ENCODE measurements around the gene APBB2. TPM values are rescaled to one million over a fixed set of nuclear protein-coding genes. Genes with fewer than 3 reads are reported as not detected.
"Not testable (repeated sequence)": the region's sequence is repeated elsewhere in the genome, so short reads cannot be mapped to it uniquely, and the experiment has no call there.

Gene APBB2
- total RNA-seq, 1 donor from 2014 or later, result 7.6 TPM

GRCh38 chr4:40840985-40841571 lies 373.3 kb downstream of the APBB2 start:
- intact Hi-C loops (cut with micrococcal nuclease), result loop anchor here (1.0 to 10.0 kb wide), 11 partner anchors 15 to 1369 kb away; partner anchors contain the start of genes N4BP2, PDS5A and UBE2K

DNA sequence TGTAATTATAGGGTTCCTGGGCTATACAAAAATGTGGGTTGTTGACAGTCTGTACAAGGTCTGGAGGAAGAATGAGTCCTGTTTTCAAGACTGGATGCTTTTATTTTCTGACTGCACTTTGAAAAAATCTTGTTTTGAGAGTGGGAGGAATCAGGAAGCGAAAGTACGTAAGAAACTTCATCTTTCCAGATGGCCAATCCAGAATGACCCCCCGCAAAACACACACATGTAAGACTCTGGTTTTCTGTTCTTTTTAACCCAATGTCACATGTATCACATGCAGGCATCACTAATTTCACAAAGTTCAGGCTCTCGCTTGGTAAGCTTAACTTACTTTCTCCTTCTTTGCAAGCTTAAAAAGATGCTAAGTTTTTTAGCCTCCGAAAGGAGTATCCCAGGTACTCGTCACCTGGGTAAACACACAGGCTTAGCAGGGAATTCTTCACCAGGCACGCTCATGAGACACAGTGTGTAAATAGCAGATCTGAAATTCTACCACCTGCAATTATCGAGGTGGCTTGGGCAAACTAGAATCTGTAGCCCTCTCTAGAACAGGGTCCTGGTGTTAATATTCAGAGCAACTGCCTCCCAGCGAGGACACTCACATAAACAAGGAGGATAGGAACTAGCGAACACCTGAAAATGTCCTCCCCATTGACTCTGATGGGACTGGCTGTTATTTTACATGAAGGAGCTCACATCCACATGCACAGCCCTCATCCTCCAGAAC lies 373.9 kb downstream of the APBB2 start:
- intact Hi-C loops (cut with micrococcal nuclease), result loop anchor here (5.0 to 10.0 kb wide), 7 partner anchors 288 to 1368 kb away; partner anchors contain the start of genes N4BP2, PDS5A and UBE2K

- intact Hi-C loops (cut with micrococcal nuclease), result no loop called here
These were observed 375.6 kb downstream of the APBB2 start for GRCh38 chr4:40838742-40839141.

- intact Hi-C loops (cut with micrococcal nuclease), result no loop called here
These were observed 377.1 kb downstream of the APBB2 start for GRCh38 chr4:40837094-40837870.

DNA sequence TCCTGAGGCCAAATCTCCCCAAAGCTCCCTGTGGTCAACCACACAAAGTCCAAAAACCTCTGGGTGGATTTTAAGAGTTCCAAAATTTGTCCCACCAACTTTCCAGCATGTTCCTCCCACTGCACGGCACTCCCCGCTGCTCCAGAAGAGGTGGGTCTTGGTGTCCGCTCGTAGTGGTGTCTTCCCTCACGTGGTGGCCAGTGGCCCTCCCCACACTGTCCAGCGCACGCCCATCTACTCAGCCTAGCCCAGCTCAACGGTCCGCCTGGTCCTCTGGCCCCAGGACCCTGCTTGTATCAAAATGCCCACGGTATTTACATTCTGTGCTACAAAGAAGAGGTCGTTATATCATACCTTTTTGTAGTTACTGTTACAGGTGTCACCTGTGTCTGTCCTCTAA lies 381.1 kb downstream of the APBB2 start:
- intact Hi-C loops (cut with micrococcal nuclease), result no loop called here

DNA sequence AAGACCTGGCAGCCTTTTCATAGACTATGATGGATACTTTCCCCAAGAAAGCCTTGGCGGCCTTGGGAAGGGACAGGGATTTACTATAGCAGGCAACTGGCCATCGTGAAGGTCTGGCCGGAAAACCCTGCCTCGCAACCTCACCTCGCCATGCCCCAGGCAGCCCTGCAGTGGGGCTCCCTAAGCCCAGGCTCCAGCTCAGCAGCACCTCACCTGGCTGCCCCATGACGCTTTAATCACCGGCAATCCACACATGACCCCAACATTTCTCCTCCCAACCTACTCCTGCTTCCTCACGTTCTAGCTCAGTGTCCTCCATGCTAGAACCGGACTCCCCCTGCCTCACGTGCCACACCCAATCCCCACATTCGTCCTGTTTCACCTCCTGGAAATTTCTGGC lies 382.2 kb downstream of the APBB2 start:
- intact Hi-C loops (cut with micrococcal nuclease), result no loop called here

DNA sequence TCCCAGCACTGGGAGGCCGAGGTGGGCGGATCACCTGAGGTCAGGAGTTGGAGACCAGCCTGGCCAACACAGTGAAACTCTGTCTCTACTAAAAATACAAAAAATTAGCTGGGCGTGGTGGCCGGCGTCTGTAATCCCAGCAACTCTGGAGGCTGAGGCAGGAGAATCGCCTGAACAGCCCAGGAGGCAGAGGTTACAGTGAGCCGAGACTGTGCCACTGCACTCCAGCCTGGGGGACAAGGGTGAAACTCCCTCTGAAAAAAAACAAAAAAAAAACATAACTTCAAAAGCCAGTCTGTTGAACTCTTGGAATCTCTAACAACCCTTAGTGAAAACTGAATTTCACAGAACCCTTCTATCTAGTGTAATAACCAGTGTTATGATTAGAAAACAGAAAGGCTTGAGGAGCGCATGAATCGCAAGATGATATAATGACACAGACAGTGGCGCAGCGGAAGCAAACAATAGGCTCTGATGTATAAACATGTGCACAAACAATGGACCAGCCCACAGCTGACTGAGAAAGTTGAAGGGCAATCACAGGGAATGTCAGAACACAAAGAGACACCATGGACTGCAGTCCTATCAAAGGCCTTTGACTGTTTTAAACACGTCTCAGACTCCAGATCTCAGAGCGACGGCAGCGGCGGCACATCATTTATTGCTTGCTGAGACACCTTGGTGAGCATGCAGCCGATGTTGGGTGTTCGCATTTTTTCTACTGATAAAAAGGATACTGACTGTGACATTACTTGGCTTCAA lies 383.0 kb downstream of the APBB2 start:
- intact Hi-C loops (cut with micrococcal nuclease), result no loop called here

DNA sequence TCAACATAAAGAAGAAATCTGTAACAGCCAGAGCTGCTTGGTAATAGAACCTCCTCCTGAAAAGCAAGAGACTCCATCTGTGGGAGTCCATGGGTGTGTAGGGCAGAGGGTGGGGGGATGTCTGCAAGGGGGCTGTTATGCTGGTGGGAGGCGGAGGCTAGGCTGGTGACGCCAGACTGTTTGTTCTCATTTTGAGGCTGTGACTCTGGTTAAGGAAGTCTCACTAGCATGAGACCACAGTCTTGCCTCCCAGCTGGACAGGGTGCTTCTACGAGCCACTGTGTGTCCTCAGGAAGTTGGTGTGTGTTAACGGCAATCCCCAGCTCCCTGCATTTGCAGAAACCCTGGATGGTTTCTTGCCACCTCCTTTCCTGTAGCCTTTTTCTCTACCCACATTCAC lies 384.8 kb downstream of the APBB2 start:
- intact Hi-C loops (cut with micrococcal nuclease), result no loop called here

DNA sequence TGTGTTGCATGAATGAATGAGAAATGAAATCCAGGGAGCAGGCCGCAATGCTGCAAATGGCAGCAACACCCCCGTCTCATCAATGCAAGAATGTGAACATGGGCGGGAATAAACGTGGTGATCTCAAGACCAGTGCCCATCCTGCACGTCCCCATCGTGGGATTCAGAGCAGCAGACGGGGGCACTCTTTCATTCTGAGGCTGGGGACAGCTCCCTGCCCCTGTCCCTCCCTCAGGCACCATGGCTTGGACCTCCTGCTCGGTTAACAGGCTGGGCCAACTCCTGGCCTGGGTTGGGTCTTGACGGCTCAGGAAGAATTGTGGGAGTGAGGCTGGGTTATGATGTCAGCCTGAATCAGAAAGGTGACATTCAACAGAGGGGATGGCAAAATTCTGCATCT lies 385.7 kb downstream of the APBB2 start:
- intact Hi-C loops (cut with micrococcal nuclease), result no loop called here

- intact Hi-C loops (cut with micrococcal nuclease), result no loop called here
These were observed 386.6 kb downstream of the APBB2 start for GRCh38 chr4:40827758-40828157.

DNA sequence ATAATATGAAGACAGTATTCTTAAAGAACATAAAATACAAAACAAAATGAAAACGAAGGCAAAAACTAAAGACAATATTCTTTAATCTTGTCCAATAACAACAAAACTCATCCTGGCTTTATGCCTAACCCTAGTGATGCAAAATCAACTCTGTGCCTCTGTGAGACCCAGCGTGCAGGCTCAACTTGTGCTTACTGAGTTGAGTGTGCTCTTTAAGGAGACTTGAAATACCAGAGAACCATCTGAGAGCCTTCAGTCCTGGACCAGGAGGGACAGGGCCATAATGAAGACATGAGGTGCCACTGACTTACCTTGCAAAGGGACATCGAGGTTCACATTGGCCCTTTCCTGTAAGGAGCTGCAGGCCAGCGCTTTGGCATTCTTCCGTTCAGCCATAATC lies 387.5 kb downstream of the APBB2 start:
- intact Hi-C loops (cut with micrococcal nuclease), result no loop called here

GRCh38 chr4:40825014-40825838 lies 389.1 kb downstream of the APBB2 start:
- intact Hi-C loops (cut with micrococcal nuclease), result no loop called here

DNA sequence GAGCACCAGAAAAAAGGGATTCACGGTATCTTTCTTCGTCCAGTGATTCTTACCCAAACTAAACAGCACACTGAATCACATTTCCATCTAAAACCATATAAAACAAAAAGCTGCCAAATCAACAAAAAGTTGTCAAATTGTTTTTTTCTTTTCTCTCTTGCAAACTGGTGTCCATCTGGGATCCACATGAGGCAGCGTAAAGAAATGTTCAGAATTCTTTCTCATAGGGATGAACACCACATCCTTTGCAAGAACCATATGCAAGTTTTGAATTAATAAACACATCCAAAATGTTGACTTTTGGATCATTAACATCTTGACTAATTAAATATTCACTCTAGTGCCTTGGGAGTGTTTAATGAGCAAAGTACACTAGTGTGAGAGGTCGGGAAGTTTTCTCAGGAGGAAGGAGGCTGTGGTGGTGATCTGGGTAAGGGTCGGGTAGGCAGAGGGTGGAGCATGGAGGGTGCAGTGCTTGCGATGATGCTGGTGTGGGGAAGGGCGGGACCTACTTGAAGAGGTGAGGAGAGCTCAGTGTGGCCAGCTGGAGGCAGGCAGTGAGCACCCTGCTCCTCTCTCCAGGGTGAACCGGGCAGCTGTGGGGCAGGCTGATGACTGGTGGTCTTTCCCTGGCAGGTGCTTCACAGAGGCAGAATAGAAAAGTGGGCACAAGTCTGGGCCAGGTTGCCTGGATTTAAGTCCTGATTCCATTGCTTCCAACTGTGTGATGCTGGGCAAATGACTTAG lies 391.7 kb downstream of the APBB2 start:
- intact Hi-C loops (cut with micrococcal nuclease), result no loop called here

DNA sequence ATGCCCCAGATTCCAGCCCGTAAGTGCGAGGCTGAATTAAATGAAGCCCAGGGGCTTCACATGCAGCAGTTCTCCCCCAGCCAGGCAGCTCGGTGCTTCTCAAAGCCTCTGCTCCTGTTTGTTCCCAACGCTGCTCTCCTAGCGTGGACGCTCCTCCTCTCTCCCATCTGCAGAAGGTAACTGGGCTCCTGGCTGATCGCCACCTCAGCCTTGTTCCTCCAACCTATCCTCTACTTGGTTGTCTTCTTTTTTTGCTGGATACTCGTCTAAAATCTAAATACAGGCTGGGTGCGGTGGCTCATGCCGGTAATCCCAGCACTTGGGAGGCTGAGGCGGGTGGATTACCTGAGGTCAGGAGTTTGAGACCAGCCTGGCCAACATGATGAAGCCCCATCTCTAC lies 394.2 kb downstream of the APBB2 start:
- intact Hi-C loops (cut with micrococcal nuclease), result no loop called here

DNA sequence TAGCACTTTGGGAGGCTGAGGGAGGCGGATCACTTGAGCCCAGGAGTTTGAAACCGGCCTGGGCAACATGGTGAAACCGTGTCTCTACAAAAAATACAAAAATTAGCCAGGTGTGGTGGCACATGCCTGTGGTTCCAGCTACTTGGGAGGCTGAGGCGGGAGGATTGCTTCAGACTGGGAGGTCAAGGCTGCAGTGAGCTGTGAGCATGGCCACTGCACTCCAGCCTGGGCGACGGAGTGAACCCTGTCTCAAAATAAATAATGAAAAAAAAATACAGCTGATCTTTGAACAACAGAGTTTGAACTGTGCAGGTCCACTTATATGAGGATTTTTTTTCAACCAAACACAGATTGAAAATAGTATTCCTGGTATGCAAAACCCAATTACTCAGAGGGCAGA lies 397.2 kb downstream of the APBB2 start:
- intact Hi-C loops (cut with micrococcal nuclease), result not testable (repeated sequence)

- intact Hi-C loops (cut with micrococcal nuclease), result no loop called here
These were observed 401.5 kb downstream of the APBB2 start for GRCh38 chr4:40812856-40813255.

DNA sequence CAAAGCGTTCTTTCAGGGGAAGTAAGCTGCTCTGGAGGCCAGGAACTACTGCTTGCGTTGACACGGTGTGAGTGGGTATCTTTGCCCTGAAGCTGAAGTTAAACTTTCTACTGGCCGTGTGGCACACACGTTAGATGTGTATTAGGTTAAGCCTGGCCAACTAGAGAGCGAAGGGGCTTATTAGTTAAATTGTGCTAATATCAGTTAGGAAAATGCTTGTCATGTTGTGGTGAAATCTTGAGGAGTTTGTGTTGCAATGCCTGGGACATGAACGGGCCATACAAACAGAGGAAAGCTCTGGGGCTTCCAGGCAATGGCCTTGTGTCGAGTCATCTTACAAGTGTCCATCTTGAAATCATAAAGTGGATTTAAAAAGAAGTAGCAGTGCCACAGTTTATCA lies 402.0 kb downstream of the APBB2 start:
- intact Hi-C loops (cut with micrococcal nuclease), result no loop called here

DNA sequence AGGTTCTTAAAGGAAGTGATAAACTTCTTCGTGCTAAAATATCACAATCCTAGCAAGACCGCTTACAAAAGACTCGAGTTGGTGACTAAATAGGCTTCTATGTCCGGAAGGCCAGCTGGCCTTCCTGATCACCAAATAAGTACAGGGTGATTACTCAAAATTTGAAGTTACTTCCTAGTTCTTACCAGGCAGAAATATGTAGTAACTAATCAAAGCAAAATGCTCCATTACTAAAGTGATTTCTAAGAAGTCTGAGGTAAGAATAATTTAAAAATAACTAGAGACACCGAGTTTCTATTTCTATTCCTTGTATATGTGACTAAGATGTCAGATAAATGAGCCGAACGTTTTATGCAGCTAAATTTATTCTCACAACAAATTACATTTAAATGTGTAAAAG lies 402.4 kb downstream of the APBB2 start:
- intact Hi-C loops (cut with micrococcal nuclease), result loop anchor here (1.0 kb wide), 1 partner anchor 34 kb away; no protein-coding TSS in a partner anchor

GRCh38 chr4:40808926-40809457 lies 405.4 kb downstream of the APBB2 start:
- intact Hi-C loops (cut with micrococcal nuclease), result no loop called here

- intact Hi-C loops (cut with micrococcal nuclease), result no loop called here
These were observed 409.7 kb downstream of the APBB2 start for GRCh38 chr4:40804598-40804997.

Data from T-helper 1 cell treated with Interleukin-12 subunit alpha and Interleukin-12 subunit beta and Interleukin-4 antibody, amounts not matched to agents 30 ng/mL and 1 ng/mL, for 36 hours (primary cell).